HL-60 (cell line): Measurements from ENCODE around the gene RUNX2.

Source experiments
- DNase-seq, 2 experiments: peaks; one replicate each; pipeline ENCODE4 v3.0.0-alpha.2; 2010 to 2020; ENCODE audit warnings: low read depth in 1 of 2, low spot score in 1 of 2
- H3K27ac ChIP-seq: fragments of 250-450 bp; sonication (Bioruptor Pico); replicated peaks from 2 replicates; pipeline ENCODE4 v1.5.1; 2020; ENCODE audit warnings: mild to moderate bottlenecking, moderate library complexity
- H3K27me3 ChIP-seq: fragments of 250-450 bp; sonication (Bioruptor Pico); 2 replicates; pipeline ENCODE4 v1.5.1; 2021; ENCODE audit warnings: mild to moderate bottlenecking, moderate library complexity; ENCODE audit not compliant: insufficient read depth, poor library complexity, severe bottlenecking
- H3K4me3 ChIP-seq: replicated peaks from 2 replicates; pipeline ENCODE4 v1.5.1; 2011; ENCODE audit warnings: mild to moderate bottlenecking, control low read depth, low read length; ENCODE audit not compliant: insufficient read depth
- CTCF ChIP-seq: IDR thresholded peaks from one replicate; pipeline ENCODE4 v1.5.1; 2011; ENCODE audit warnings: low read length, control low read depth, inconsistent platforms; ENCODE audit not compliant: insufficient read depth
- GABPA ChIP-seq: IDR thresholded peaks from 2 replicates; pipeline ENCODE4 v1.6.1; 2012; ENCODE audit warnings: low read depth
- POLR2AphosphoS5 ChIP-seq: IDR thresholded peaks from 2 replicates; pipeline ENCODE4 v1.6.1; 2012; ENCODE audit warnings: low read depth
- REST ChIP-seq: IDR thresholded peaks from 2 replicates; pipeline ENCODE4 v1.6.1; 2012; ENCODE audit warnings: low read depth; ENCODE audit not compliant: insufficient replicate concordance
- SPI1 ChIP-seq: IDR thresholded peaks from 2 replicates; pipeline ENCODE4 v1.6.1; 2012; ENCODE audit warnings: low read depth, mild to moderate bottlenecking, borderline replicate concordance

The RUNX2 gene

DNA sequence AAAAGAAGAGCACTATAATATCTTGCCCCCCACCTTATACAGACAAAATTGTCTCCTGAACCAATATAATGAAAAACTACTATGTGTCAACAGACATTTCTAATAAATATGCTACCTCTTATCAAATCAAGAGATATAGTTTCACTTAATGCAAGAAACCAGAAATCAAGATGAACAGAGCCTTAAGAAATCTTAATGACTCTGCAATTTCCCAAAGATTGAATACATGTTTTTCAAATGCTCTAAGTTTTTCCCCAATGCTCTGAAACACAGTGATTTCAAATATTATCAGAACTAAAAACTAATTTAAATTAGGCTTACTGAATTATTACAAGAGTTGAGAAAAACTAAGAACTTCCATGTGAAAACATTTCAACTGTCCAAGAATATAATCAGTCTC lies 36.3 kb downstream of the RUNX2 start:
- Histone ChIP-seq H3K4me3 (no peak overlapping the region), H3K27ac (no peak overlapping the region), H3K27me3 (no peaks in the 10 kb centered on the region)
- DNase-seq: no peak
- no peak for TF ChIP-seq POLR2AphosphoS5
- no peak for TF ChIP-seq REST
- no peak for TF ChIP-seq SPI1
- TF ChIP-seq GABPA: no peak
- no peak for TF ChIP-seq CTCF

DNA sequence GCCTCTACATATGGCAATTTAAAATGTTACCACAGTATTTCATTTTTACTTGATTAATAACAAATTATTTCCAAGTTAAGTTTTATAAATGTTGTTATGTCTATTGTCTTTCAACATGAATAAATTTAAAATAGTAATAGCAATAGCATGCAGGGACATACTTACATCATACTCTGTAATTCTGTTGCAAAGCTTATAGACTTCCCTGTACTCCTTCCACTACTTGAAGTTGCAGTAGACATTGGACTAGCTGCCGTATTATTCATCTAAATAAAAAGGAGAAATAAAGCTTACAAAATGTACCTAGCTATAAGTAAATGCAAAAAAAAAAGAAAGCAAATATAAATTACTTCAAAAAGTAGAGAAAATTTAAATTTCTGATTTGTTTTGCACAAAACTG lies 36.9 kb downstream of the RUNX2 start:
- H3K27ac ChIP-seq: no peak overlapping the region
- DNase-seq: peak in 1 of 2 experiments; percentile 38
- TF ChIP-seq POLR2AphosphoS5 (no peak), SPI1 (no peak), GABPA (no peak), CTCF (no peak), REST (no peak)

DNA sequence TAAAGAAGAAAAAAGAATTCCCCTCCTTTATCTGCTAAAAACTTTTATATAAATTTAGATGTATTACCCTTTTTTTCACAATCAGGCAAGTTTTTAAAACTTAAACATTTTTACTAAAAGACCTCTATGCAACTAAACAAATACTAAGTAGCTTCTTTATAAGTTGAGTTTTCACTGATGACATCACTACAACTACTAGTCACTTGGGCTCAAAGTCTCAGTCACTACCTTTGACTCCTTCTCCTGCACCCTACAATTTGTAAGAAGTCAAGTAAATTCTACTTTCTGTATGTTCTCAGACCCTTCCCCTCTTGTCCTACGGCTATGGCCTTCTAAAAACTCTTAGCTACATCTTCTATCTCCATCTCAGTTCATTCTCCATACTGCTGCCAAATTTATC lies 38.4 kb downstream of the RUNX2 start:
- Histone ChIP-seq H3K4me3 (no peak overlapping the region), H3K27me3 (no peaks in the 10 kb centered on the region), H3K27ac (no peak overlapping the region)
- no peak for DNase-seq
- no peak for TF ChIP-seq SPI1
- TF ChIP-seq GABPA: no peak
- TF ChIP-seq POLR2AphosphoS5: no peak
- TF ChIP-seq CTCF: no peak
- no peak for TF ChIP-seq REST

More for the DNA sequence above, 36.9 kb downstream of the RUNX2 start:
- no peaks in the 10 kb centered on the region for H3K27me3 ChIP-seq
- H3K4me3 ChIP-seq: no peak overlapping the region
